Progenitor cell of endocrine pancreas (in vitro differentiated cells): ENCODE data around the gene RARB. TPM values are rescaled to one million over a fixed set of nuclear protein-coding genes. Genes with fewer than 3 reads are reported as not detected.

ENCODE experiments used
- DNase-seq: peaks from one replicate; pipeline ENCODE4 v3.0.0; 2021; ENCODE audit warnings: low spot score; ENCODE audit not compliant: unreplicated experiment
- H3K27ac Mint-ChIP-seq: 2 replicates; pipeline ENCODE4 v1.8.0; 2021; ENCODE audit warnings: mild to moderate bottlenecking, moderate library complexity, mixed read lengths
- H3K27me3 Mint-ChIP-seq: 2 replicates; pipeline ENCODE4 v1.8.0; 2021; ENCODE audit warnings: mixed read lengths
- H3K36me3 Mint-ChIP-seq: 2 replicates; pipeline ENCODE4 v1.8.0; 2022; ENCODE audit warnings: mixed read lengths; ENCODE audit not compliant: insufficient read depth
- H3K4me1 Mint-ChIP-seq: 2 replicates; pipeline ENCODE4 v1.8.0; 2021; ENCODE audit warnings: low read depth, mixed read lengths
- H3K4me3 Mint-ChIP-seq: 2 replicates; pipeline ENCODE4 v1.8.0; 2021; ENCODE audit warnings: low read depth, mild to moderate bottlenecking, moderate library complexity, mixed read lengths
- H3K9me3 Mint-ChIP-seq: 2 replicates; pipeline ENCODE4 v1.8.0; 2021; ENCODE audit warnings: low read depth, mixed read lengths
- CTCF ChIP-seq: fragments of 200-600 bp; sonication (generic); IDR thresholded peaks from one replicate; pipeline ENCODE4 v1.5.0; 2021; ENCODE audit warnings: antibody characterized with exemption, mild to moderate bottlenecking; ENCODE audit not compliant: unreplicated experiment
- total RNA-seq: library from RNA; stranded (reverse); gene quantifications from 2 replicates; pipeline ENCODE4 v1.2.1, GENCODE V29; 2021

Gene RARB
- total RNA-seq, 1 donor from 2014 or later = 30.0 TPM

- Mint-ChIP-seq H3K36me3 (no peaks in the 10 kb centered on the region), H3K27me3 (no peaks in the 10 kb centered on the region), H3K4me1 (peaks cover 21% of the 10 kb centered on the region), H3K4me3 (no peak overlapping the region), H3K9me3 (peaks cover 17% of the 10 kb centered on the region), H3K27ac (no peak overlapping the region)
- no peak for TF ChIP-seq CTCF
- DNase-seq = no peak
Measured at GRCh38 chr3:25420147-25420546, 7.9 kb upstream of the RARB start.

GRCh38 chr3:25420885-25421284 is 7.2 kb upstream of the RARB start:
- DNase-seq = no peak
- no peak for TF ChIP-seq CTCF
- Mint-ChIP-seq H3K36me3 (no peaks in the 10 kb centered on the region), H3K27ac (no peak overlapping the region), H3K27me3 (no peaks in the 10 kb centered on the region), H3K4me3 (no peak overlapping the region), H3K4me1 (peaks cover 26% of the 10 kb centered on the region), H3K9me3 (peaks cover 13% of the 10 kb centered on the region)

GRCh38 chr3:25421747-25422146 is 6.3 kb upstream of the RARB start:
- H3K9me3 Mint-ChIP-seq = peaks cover 10% of the 10 kb centered on the region
- H3K27me3 Mint-ChIP-seq = no peaks in the 10 kb centered on the region
- H3K36me3 Mint-ChIP-seq = no peaks in the 10 kb centered on the region
- H3K27ac Mint-ChIP-seq = no peak overlapping the region
- DNase-seq = no peak
- no peak for TF ChIP-seq CTCF
- no peak overlapping the region for H3K4me3 Mint-ChIP-seq
- peaks cover 35% of the 10 kb centered on the region for H3K4me1 Mint-ChIP-seq

- no peaks in the 10 kb centered on the region for H3K36me3 Mint-ChIP-seq
- H3K4me1 Mint-ChIP-seq = peaks cover 38% of the 10 kb centered on the region
- no peak overlapping the region for H3K4me3 Mint-ChIP-seq
- TF ChIP-seq CTCF = no peak
- DNase-seq = no peak
- H3K27me3 Mint-ChIP-seq = no peaks in the 10 kb centered on the region
- H3K9me3 Mint-ChIP-seq = no peaks in the 10 kb centered on the region
- peak overlapping the region; percentile 43 for H3K27ac Mint-ChIP-seq
Measured at GRCh38 chr3:25423780-25424588, 4.1 kb upstream of the RARB start.

DNA sequence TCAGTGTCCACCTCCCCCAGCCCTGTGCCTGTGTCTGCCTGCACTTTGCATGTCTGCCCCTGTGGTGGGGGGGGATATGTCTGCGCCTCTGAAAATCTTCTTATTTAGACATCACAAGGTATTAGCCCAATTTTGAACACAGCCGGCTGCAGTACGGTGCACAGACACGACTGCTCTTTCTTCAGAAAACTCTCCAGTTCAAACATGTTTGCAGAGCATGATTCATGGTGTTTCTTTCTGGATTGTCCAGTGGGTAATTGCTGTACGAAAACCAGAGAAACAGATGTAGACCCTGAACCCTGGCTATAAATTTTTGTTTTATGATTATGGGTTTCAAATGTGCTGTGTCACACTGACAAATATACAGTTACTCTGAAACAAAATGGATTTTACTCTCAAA is 3.4 kb upstream of the RARB start:
- H3K4me3 Mint-ChIP-seq = no peak overlapping the region
- TF ChIP-seq CTCF = no peak
- H3K27ac Mint-ChIP-seq = no peak overlapping the region
- H3K4me1 Mint-ChIP-seq = peaks cover 38% of the 10 kb centered on the region
- no peak for DNase-seq
- H3K27me3 Mint-ChIP-seq = no peaks in the 10 kb centered on the region
- H3K9me3 Mint-ChIP-seq = no peaks in the 10 kb centered on the region
- H3K36me3 Mint-ChIP-seq = no peaks in the 10 kb centered on the region
